Measurements from ENCODE around the gene DTNB.
"Not testable (repeated sequence)": the region's sequence is repeated elsewhere in the genome, so short reads cannot be mapped to it uniquely, and the experiment has no call there.

The DTNB gene

GRCh38 chr2:25677877-25678276, 4.5 kb upstream of the DTNB start:
- FAIRE-seq, result no peak

DNA sequence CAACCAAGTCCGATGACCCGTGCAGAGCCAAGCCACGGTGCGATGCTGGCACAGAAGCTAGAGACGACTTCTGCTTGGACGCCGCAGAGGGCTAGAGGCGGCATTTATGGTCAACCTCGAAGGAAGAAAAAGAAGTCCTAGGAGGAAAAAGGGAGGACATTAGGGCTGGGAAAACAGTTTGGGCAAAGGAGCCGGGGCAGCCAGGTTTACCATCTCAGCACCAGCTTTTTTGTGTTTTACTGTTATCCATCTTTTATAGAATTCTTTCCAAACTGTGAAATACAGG, 643 bp upstream of the DTNB start:
- no peak for FAIRE-seq

GRCh38 chr2:25672494-25673299, 680 bp downstream of the DTNB start:
- FAIRE-seq, result no peak

- no peak for FAIRE-seq
Observed at GRCh38 chr2:25671622-25672021, 1.8 kb downstream of the DTNB start.

GRCh38 chr2:25669520-25669919, 3.9 kb downstream of the DTNB start:
- FAIRE-seq, result no peak

GRCh38 chr2:25666218-25666617, 7.2 kb downstream of the DTNB start:
- no peak for FAIRE-seq

- not testable (repeated sequence) for FAIRE-seq
Observed at GRCh38 chr2:25665429-25665828, 7.9 kb downstream of the DTNB start.

GRCh38 chr2:25664965-25665307, 8.4 kb downstream of the DTNB start:
- FAIRE-seq, result no peak

- peak; percentile 43 for FAIRE-seq
Observed at GRCh38 chr2:25664183-25664964, 9.0 kb downstream of the DTNB start.

DNA sequence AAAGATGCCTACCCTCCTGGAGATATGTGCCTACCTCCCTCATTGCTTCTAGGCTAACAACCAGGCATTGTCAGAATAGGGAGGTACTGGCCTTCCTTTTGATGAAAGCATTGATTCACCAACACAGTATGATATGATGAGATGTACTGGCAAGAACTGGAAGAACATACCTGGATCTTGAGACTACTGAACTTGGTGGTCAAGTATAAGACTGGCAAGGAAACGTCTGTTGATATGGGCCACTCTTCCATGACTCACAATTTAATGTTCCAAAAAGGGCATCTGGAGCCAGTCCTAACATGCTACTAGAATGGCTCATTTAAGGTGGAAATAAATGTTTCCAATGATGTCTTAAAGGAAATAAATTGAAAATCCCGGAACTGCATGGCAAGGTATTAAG, 18.1 kb downstream of the DTNB start:
- FAIRE-seq, result no peak

- FAIRE-seq, result no peak
Observed at GRCh38 chr2:25654801-25655200, 18.6 kb downstream of the DTNB start.

- FAIRE-seq, result no peak
Observed at GRCh38 chr2:25651782-25652455, 21.5 kb downstream of the DTNB start.

DNA sequence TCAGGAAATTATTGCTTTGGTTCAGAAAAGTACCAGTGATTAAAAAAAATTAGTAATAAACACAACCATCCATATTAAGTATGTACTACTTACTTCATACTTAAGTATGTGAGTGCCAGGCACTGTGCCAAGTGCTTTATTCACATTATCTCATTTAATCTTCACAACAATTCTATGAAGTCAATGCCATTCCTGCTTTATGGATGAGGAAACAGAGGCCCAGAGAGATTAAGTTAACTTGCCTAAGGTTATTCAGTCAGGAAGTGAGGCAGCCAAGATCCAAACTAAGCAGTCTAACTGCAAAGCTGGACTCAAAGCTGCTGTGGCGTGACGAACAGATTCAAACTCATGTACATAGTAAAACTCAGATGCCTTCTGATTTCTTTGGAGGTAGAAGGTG, 22.3 kb downstream of the DTNB start:
- FAIRE-seq, result no peak

GRCh38 chr2:25650256-25650655, 23.1 kb downstream of the DTNB start:
- FAIRE-seq, result no peak

DNA sequence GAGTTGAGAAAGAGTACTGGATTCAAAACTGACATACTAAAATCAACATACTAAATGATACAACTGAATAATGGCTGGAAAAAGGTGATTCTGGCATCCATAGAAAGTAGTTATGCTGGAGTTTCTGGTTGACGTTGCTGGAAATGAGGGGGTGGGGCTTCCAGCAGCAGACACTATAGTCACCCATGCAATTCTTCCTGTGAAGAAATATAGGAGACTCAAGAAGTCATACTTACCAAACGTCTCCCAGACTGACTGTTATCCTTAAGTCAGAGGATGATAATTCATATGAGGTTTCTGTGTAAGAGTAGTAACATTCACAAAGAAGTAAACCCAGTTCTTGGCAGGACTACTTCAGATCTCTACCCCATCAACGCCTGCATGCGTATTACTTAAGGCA, 23.6 kb downstream of the DTNB start:
- no peak for FAIRE-seq

DNA sequence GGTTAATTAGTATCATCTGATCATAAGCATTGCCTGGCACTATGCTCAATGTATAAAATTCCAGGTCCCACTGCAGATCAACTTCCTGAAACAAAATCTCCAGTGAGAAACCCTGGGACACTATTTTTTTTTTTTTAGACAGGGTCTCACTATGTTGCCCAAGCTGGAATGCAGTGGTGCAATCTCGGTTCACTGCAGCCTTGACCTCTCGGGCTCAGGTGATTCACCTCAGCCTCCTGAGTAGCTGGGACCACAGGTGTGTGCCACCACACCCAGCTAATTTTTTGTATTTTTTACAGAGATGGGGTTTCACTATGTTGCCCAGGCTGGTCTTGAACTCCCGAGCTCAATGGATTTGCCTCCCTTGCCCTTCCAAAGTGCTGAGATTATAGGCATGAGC, 31.1 kb downstream of the DTNB start:
- no peak for FAIRE-seq

DNA sequence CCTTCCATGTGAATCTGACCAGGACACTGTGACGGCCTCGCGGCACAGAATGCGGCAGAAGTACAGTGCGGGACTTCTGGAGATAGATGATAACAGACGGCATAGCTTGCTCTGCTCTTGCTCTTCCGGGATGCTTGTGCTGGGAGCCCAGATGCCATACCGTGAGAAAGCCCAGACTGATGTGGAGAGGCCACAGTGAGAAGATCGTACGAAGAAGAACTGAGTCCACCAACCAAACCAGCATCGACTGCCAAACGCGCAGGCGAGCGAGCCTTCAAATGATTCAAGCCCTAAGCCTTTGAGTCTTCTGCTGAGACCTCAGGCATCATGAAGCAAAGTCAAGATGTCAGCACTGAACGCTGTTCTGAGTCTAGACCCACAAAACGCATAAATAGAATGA, 33.7 kb downstream of the DTNB start:
- FAIRE-seq, result no peak

- no peak for FAIRE-seq
Observed at GRCh38 chr2:25639131-25639530, 34.2 kb downstream of the DTNB start.

DNA sequence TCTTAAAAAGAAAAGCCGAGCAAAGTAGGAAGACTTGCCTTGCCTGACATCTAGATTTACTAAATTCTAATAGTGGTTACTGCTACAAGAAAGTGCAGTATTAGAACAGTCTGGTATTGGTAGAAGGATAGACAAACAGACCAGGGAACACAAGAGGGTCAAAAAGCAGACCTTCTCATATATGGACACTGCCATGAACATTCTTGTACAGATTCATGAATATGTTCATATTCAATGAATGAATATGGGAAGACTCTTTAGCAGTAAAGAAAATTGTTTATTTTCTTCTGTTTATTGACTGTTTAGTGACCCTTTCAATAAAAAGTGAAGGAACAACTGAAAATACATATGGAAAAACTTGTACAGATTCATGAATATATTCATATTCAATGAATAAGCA, 37.6 kb downstream of the DTNB start:
- FAIRE-seq, result no peak

- FAIRE-seq, result not testable (repeated sequence)
Observed at GRCh38 chr2:25633801-25634200, 39.6 kb downstream of the DTNB start.

GRCh38 chr2:25632396-25632795, 41.0 kb downstream of the DTNB start:
- no peak for FAIRE-seq

DNA sequence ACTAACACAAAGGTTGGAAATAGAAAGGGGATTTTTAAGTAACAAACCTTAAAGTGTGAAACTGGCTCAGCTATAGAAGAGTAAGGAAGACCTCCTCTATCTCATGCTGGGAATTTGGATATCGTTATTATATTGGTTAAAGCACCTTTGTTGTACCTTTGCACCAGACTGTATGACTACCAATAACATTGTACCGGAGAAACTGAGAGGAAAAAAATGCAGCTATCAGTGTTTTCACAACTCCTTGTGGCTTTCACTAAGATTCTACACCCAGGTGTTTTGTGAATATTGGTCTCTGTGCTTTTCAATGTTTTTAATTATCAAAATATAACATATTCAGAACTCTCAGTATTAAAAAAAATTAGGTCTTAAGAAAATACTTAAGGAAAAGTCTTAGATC, 48.7 kb downstream of the DTNB start:
- no peak for FAIRE-seq

- no peak for FAIRE-seq
Observed at GRCh38 chr2:25623361-25623760, 50.0 kb downstream of the DTNB start.

DNA sequence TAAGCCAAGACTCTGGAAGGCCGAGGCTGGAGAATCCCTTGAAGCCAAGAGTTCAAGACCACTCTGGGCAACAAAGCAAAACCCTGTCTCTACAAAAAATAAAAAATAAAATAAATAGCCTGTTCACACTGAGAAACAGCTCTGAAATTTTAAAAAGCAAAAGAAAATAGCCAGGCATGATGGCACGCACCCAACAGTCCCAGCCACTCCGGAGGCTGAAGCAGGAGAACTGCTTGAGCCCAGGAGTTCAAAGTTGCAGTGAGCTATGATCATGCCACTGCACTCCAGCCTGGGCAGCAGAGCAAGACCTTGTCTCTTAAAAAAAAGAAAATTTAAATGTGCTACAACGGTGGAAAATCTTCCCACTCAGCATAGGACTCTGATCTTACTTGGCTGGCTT, 52.7 kb downstream of the DTNB start:
- FAIRE-seq, result no peak

Data from A204.1 (cell line).